ENCODE measurements around the gene RHOJ.

The RHOJ gene

GRCh38 chr14:63282997-63283883 lies 79.0 kb downstream of the RHOJ start:
- TF ChIP-seq CTCF (conservative IDR thresholded peaks at IDR 0.05; ENCODE audit: low read depth, low read length) = no peak
- H3K4me3 ChIP-seq (ENCODE audit: low read length) = no peak overlapping the region
- DNase-seq (ENCODE audit: low read depth) = no peak

- TF ChIP-seq CTCF (conservative IDR thresholded peaks at IDR 0.05; ENCODE audit: low read depth, low read length) = no peak
- DNase-seq (ENCODE audit: low read depth) = no peak
- H3K4me3 ChIP-seq (ENCODE audit: low read length) = no peak overlapping the region
Measured at GRCh38 chr14:63283884-63284248, 79.6 kb downstream of the RHOJ start.

- TF ChIP-seq CTCF (conservative IDR thresholded peaks at IDR 0.05; ENCODE audit: low read depth, low read length) = no peak
- no peak overlapping the region for H3K4me3 ChIP-seq (ENCODE audit: low read length)
- no peak for DNase-seq (ENCODE audit: low read depth)
Measured at GRCh38 chr14:63286071-63286470, 81.8 kb downstream of the RHOJ start.

GRCh38 chr14:63287666-63288483 lies 83.6 kb downstream of the RHOJ start:
- TF ChIP-seq CTCF (conservative IDR thresholded peaks at IDR 0.05; ENCODE audit: low read depth, low read length) = no peak
- DNase-seq (ENCODE audit: low read depth) = no peak
- H3K4me3 ChIP-seq (ENCODE audit: low read length) = no peak overlapping the region

- no peak for DNase-seq (ENCODE audit: low read depth)
- TF ChIP-seq CTCF (conservative IDR thresholded peaks at IDR 0.05; ENCODE audit: low read depth, low read length) = no peak
- no peak overlapping the region for H3K4me3 ChIP-seq (ENCODE audit: low read length)
Measured at GRCh38 chr14:63288853-63289252, 84.6 kb downstream of the RHOJ start.

GRCh38 chr14:63290741-63291430 lies 86.6 kb downstream of the RHOJ start:
- H3K4me3 ChIP-seq (ENCODE audit: low read length) = no peak overlapping the region
- DNase-seq (ENCODE audit: low read depth) = no peak
- TF ChIP-seq CTCF (conservative IDR thresholded peaks at IDR 0.05; ENCODE audit: low read depth, low read length) = no peak

Data from retinal pigment epithelial cell (primary cell).